K562 (cell line): ENCODE data around the gene APPL2. TPM values are rescaled to one million over a fixed set of nuclear protein-coding genes. Genes with fewer than 3 reads are reported as not detected.
A peak's percentile ranks its signal among the peaks of the same experiment; 100 is the strongest.

Experiments
- ATAC-seq: fragments of 200-7000 bp; cut with Tn5 transposase; 3 replicates; pipeline ENCODE4 v1.9.1; 2020; ENCODE audit warnings: moderate library complexity
- BruUV-seq: library from RNA; stranded (reverse); fragments of 400-500 nt; replicated peaks from 2 replicates; lab custom pipeline; 2021; lab: Mats Ljungman, UMichigan
- CTCF ChIA-PET: fragments of 300-600 bp; formaldehyde crosslinking; extraction: SDS; loops from one replicate; lab custom pipeline; 2021; ENCODE audit warnings: low intra/inter-chr PET ratio; lab: Yijun Ruan, JAX
- POLR2A ChIA-PET: fragments of 300-600, 350-650 bp; sonication (Branson Sonifier 250); formaldehyde crosslinking; extraction: SDS; loops from one replicate; lab custom pipeline; 2021; ENCODE audit warnings: antibody characterized with exemption, inconsistent platforms; lab: Yijun Ruan, JAX
- DNase-seq, 4 experiments: peaks; one replicate each; pipeline versions ENCODE4 v3.0.0 to v3.0.0-alpha.2; 2011 to 2018; ENCODE audit warnings: low spot score in 3 of 4, mixed read lengths in 3 of 4; ENCODE audit errors: extremely low read depth in 1 of 4
- FAIRE-seq: peaks from 2 replicates; lab custom pipeline; 2011; peaks lifted over from hg19 to GRCh38; lab: Jason Lieb, UNC
- H2AFZ ChIP-seq: 2 replicates; pipeline ENCODE4 v1.6.0; 2011; ENCODE audit warnings: low read depth, low read length, control low read depth, inconsistent platforms
- H3K27ac ChIP-seq: fragments of 200-600 bp; 3 replicates; pipeline ENCODE4 v1.8.0; 2011; ENCODE audit warnings: low read depth, mild to moderate bottlenecking, control low read depth, inconsistent platforms, low read length, moderate library complexity, mixed read lengths; ENCODE audit errors: extremely low read depth
- H3K27me3 ChIP-seq, 2 experiments: fragments of 300-600 bp in 1 of 2; 2 replicates in 1 of 2; 3 replicates in 1 of 2; pipeline versions ENCODE4 v1.6.0 to v1.8.0; 2011; ENCODE audit warnings: inconsistent platforms in 2 of 2, low read length in 2 of 2, mild to moderate bottlenecking in 1 of 2, mixed read lengths in 1 of 2, moderate library complexity in 1 of 2; ENCODE audit not compliant: control insufficient read depth in 2 of 2, insufficient read depth in 2 of 2
- H3K36me3 ChIP-seq: fragments of 300-600 bp; 3 replicates; pipeline ENCODE4 v1.8.0; 2011; ENCODE audit warnings: mild to moderate bottlenecking, low read length, inconsistent platforms; ENCODE audit not compliant: control insufficient read depth, insufficient read depth
- H3K4me1 ChIP-seq, 2 experiments: fragments of 200-600 bp in 1 of 2; replicated peaks in 1 of 2; 2 replicates in 1 of 2; 3 replicates in 1 of 2; pipeline versions ENCODE4 v1.5.1 to v1.8.0; 2011; ENCODE audit warnings: inconsistent platforms in 2 of 2, low read length in 2 of 2, mild to moderate bottlenecking in 1 of 2, mixed read lengths in 1 of 2, moderate library complexity in 1 of 2; ENCODE audit not compliant: control insufficient read depth in 2 of 2, insufficient read depth in 2 of 2
- H3K4me2 ChIP-seq: 2 replicates; pipeline ENCODE4 v1.6.1; 2011; ENCODE audit warnings: low read length, control low read depth, inconsistent platforms, mixed read lengths; ENCODE audit not compliant: insufficient read depth
- H3K4me3 ChIP-seq: fragments of 200-600 bp; sonication (generic), shearing (Covaris generic); 2 replicates; pipeline ENCODE4 v1.5.1; 2016; ENCODE audit warnings: control low read depth, inconsistent platforms
- H3K79me2 ChIP-seq: fragments of 200-600 bp; 3 replicates; pipeline ENCODE4 v1.8.0; 2011; ENCODE audit warnings: low read length, inconsistent platforms; ENCODE audit not compliant: control insufficient read depth, insufficient read depth
- H3K9ac ChIP-seq, 2 experiments: 2 replicates each; pipeline versions ENCODE4 v1.6.0 to v1.6.1; 2011; ENCODE audit warnings: low read depth in 2 of 2, low read length in 2 of 2, control low read depth in 1 of 2, inconsistent platforms in 1 of 2, mild to moderate bottlenecking in 1 of 2, mixed read lengths in 1 of 2; ENCODE audit not compliant: insufficient read depth in 1 of 2
- H3K9me1 ChIP-seq: one replicate; pipeline ENCODE4 v1.6.0; 2011; ENCODE audit warnings: inconsistent platforms, mild to moderate bottlenecking, low read length, moderate library complexity; ENCODE audit not compliant: control insufficient read depth, insufficient read depth
- H3K9me3 ChIP-seq: replicated peaks from 2 replicates; pipeline ENCODE4 v1.5.1; 2011; ENCODE audit warnings: low read depth, low read length, inconsistent platforms; ENCODE audit not compliant: control insufficient read depth, insufficient read depth
- H4K20me1 ChIP-seq: replicated peaks from 2 replicates; pipeline ENCODE4 v1.6.1; 2011; ENCODE audit warnings: low read length, inconsistent platforms, mixed read lengths; ENCODE audit not compliant: control insufficient read depth, insufficient read depth
- BCLAF1 ChIP-seq, 2 experiments: fragments of 450-650 bp in 1 of 2; IDR thresholded peaks; 2 replicates each; pipeline ENCODE4 v1.6.1; 2011 to 2017; ENCODE audit warnings: low read depth in 2 of 2, antibody characterized with exemption in 1 of 2, borderline replicate concordance in 1 of 2, low read length in 1 of 2, mild to moderate bottlenecking in 1 of 2, mixed read lengths in 1 of 2; ENCODE audit not compliant: control insufficient read depth in 1 of 2
- EHMT2 ChIP-seq: fragments of 450-650 bp; IDR thresholded peaks from 2 replicates; pipeline ENCODE4 v1.6.1; 2018; ENCODE audit warnings: antibody characterized with exemption
- FOXK2 ChIP-seq, 2 experiments: fragments of 450-650 bp; IDR thresholded peaks in 1 of 2; conservative IDR thresholded peaks in 1 of 2; 2 replicates each; pipeline ENCODE4 v1.6.1; 2016; ENCODE audit warnings: low read depth in 2 of 2, mild to moderate bottlenecking in 1 of 2
- REST ChIP-seq, 2 experiments: fragments of 450-650 bp; formaldehyde crosslinking in 1 of 2; IDR thresholded peaks; 2 replicates each; pipeline versions ENCODE4 v1.4.0 to v1.6.1; 2014 to 2020; ENCODE audit warnings: mild to moderate bottlenecking in 2 of 2, borderline replicate concordance in 1 of 2, low read depth in 1 of 2
- SIN3A ChIP-seq, 2 experiments: fragments of 150-350 bp in 1 of 2; IDR thresholded peaks; 2 replicates each; pipeline ENCODE4 v1.6.1; 2011 to 2016; ENCODE audit warnings: borderline replicate concordance in 2 of 2, low read depth in 2 of 2, low read length in 2 of 2, mild to moderate bottlenecking in 2 of 2, moderate library complexity in 2 of 2; ENCODE audit not compliant: control insufficient read depth in 1 of 2
- ZNF12 ChIP-seq: sonication (generic); formaldehyde crosslinking; IDR thresholded peaks from 2 replicates; pipeline ENCODE4 v1.4.0; 2020; ENCODE audit warnings: mild to moderate bottlenecking, missing genetic modification reagents
- ZNF274 ChIP-seq: IDR thresholded peaks from 2 replicates; pipeline ENCODE4 v1.6.1; 2011; ENCODE audit warnings: low read depth, mild to moderate bottlenecking, low read length, moderate library complexity, borderline replicate concordance
- WGBS: fragments of 100-300 bp; shearing (Covaris generic); methylation state at CpG from one replicate; pipeline ENCODE4 v1.1.6; 2016; ENCODE audit warnings: low coverage, mixed read lengths; ENCODE audit not compliant: insufficient coverage; ENCODE audit errors: missing lambda C conversion rate; 5-methylcytosine and 5-hydroxymethylcytosine counted together
- in situ Hi-C: fragments of 300-500 bp; cut with MboI; formaldehyde crosslinking; loops from 4 replicates; pipeline ENCODE4 v1.15.0; 2018; ENCODE audit warnings: inconsistent platforms, mixed read lengths
- intact Hi-C: fragments of 100-400 bp; cut with micrococcal nuclease; formaldehyde crosslinking; loops from 2 replicates; pipeline ENCODE4 v1.14.2; 2022
- polyA plus RNA-seq, 8 experiments: library from polyadenylated mRNA; depleted of rRNA in 4 of 8; stranded (reverse) in 5 of 8; unstranded in 3 of 8; fragments of >200 nt; fragmentation: Nextera tagmentation in 2 of 8; fragmentation: Illumina TruSeq in 1 of 8; extraction: Ambion mirVana in 2 of 8; extraction: Trizol in 1 of 8; gene quantifications; 2 replicates each; pipeline versions ENCODE4 v1.2.1 to v1.2.3, GENCODE V29; 2011 to 2014; ENCODE audit warnings: inconsistent platforms in 1 of 8, missing spikeins in 1 of 8
- total RNA-seq, 7 experiments: library from RNA; depleted of rRNA in 6 of 7; stranded (reverse); fragments of >200 nt in 6 of 7; fragmentation: Illumina TruSeq in 2 of 7; extraction: Trizol in 2 of 7; gene quantifications; 2 replicates each; pipeline versions ENCODE4 v1.2.1 to v1.2.3, GENCODE V29; 2011 to 2021; ENCODE audit warnings: low replicate concordance in 1 of 7

Gene APPL2
- total and polyA plus RNA-seq, 9 of the 15 experiments (the other 6 are each of a cell fraction or from before 2014, with no cell fraction given) = 2.1 to 14.4 (median 8.2) TPM

- TF ChIP-seq ZNF12 (CRISPR knock-in tag) (no peak), REST (IDR thresholded peaks at IDR 0.05; ENCODE audit: borderline replicate concordance) (peak; percentile 74), REST (CRISPR knock-in tag; IDR thresholded peaks at IDR 0.05; ENCODE audit: low read depth) (no peak), BCLAF1 (IDR thresholded peaks at IDR 0.05; ENCODE audit: borderline replicate concordance in 1 of 2, control insufficient read depth in 1 of 2, low read depth in 2 of 2, low read length in 1 of 2) (no peak), FOXK2 (conservative IDR thresholded peaks at IDR 0.05 in 1 of 2, IDR thresholded peaks at IDR 0.05 in 1 of 2; ENCODE audit: low read depth in 2 of 2) (no peak), ZNF274 (no peak), EHMT2 (peak; percentile 42; the same call in 1 of the 2 replicates), SIN3A (IDR thresholded peaks at IDR 0.05; ENCODE audit: borderline replicate concordance in 2 of 2, control insufficient read depth in 1 of 2, low read depth in 2 of 2, low read length in 2 of 2) (no peak)
- TF ChIP-seq, all 486 proteins: peak for 2
- Histone ChIP-seq H3K4me2 (no peak overlapping the region), H3K9ac (no peak overlapping the region), H3K4me3 (no peak overlapping the region), H3K27ac (no peak overlapping the region), H4K20me1 (no peaks in the 10 kb centered on the region; the same call in 1 of the 2 replicates), H3K79me2 (no peaks in the 10 kb centered on the region), H3K36me3 (peaks cover 5% of the 10 kb centered on the region; the same call in 2 of the 3 replicates), H2AFZ (no peak overlapping the region), H3K9me3 (no peaks in the 10 kb centered on the region), H3K4me1 (no peaks in the 10 kb centered on the region), H3K27me3 (no peaks in the 10 kb centered on the region), H3K9me1 (no peaks in the 10 kb centered on the region)
- POLR2A ChIA-PET = interaction anchor here (1.1 kb wide), 1 partner anchor 23 kb away, joined by 3 read pairs; no protein-coding TSS in a partner anchor
- DNase-seq (no peak), ATAC-seq (no peak), FAIRE-seq (no peak)
- in situ Hi-C loops (no loop called here), intact Hi-C loops (no loop called here)
- CTCF ChIA-PET = no interaction called here
- no TSS peak for BruUV-seq
- WGBS = 81% methylated on average over 16 of the region's 16 CpGs
Measured at GRCh38 chr12:105206686-105207374, 29.1 kb downstream of the APPL2 start.
